HepG2 (cell line): ENCODE measurements around the gene SLC22A7. TPM values are rescaled to one million over a fixed set of nuclear protein-coding genes. Genes with fewer than 3 reads are reported as not detected.

Experiments
- ASH2L ChIP-seq: fragments of 300-600, 200-600 bp; sonication (generic); IDR thresholded peaks from 2 replicates; pipeline ENCODE4 v1.7.0; 2017; ENCODE audit warnings: low read depth, mild to moderate bottlenecking, moderate library complexity, mixed read lengths, low read length; ENCODE audit not compliant: insufficient read length
- KMT2A ChIP-seq: sonication (generic); formaldehyde crosslinking; IDR thresholded peaks from 2 replicates; pipeline ENCODE4 v1.4.0; 2020; ENCODE audit warnings: missing genetic modification reagents
- NCOA1 ChIP-seq: sonication (generic); formaldehyde crosslinking; IDR thresholded peaks from 2 replicates; pipeline ENCODE4 v1.9.0; 2021; ENCODE audit warnings: missing genetic modification reagents
- SNAPC4 ChIP-seq: sonication (generic); formaldehyde crosslinking; IDR thresholded peaks from 2 replicates; pipeline ENCODE4 v1.4.0; 2020; ENCODE audit warnings: mild to moderate bottlenecking, missing genetic modification reagents
- TAF1 ChIP-seq: sonication (generic); formaldehyde crosslinking; IDR thresholded peaks from 2 replicates; pipeline ENCODE4 v1.4.0; 2020; ENCODE audit warnings: missing genetic modification reagents
- THRA ChIP-seq: sonication (generic); formaldehyde crosslinking; IDR thresholded peaks from 2 replicates; pipeline ENCODE4 v1.4.0; 2020; ENCODE audit warnings: missing genetic modification reagents, borderline replicate concordance
- ZFP36L2 ChIP-seq: sonication (generic); formaldehyde crosslinking; IDR thresholded peaks from 2 replicates; pipeline ENCODE4 v1.4.0; 2020; ENCODE audit warnings: missing genetic modification reagents
- ZNF205 ChIP-seq: IDR thresholded peaks from 2 replicates; pipeline ENCODE4 v1.6.1; 2018; ENCODE audit warnings: missing biosample characterization, missing genetic modification reagents
- ZNF407 ChIP-seq: sonication (generic); formaldehyde crosslinking; IDR thresholded peaks from one replicate; pipeline ENCODE4 v1.5.1; 2020; ENCODE audit warnings: mild to moderate bottlenecking, missing genetic modification reagents; ENCODE audit errors: not compliant biosample characterization
- ZNF674 ChIP-seq: sonication (generic); formaldehyde crosslinking; IDR thresholded peaks from 2 replicates; pipeline ENCODE4 v1.5.0; 2020; ENCODE audit warnings: low read depth, mild to moderate bottlenecking, missing genetic modification reagents
- ZNF704 ChIP-seq: sonication (generic); formaldehyde crosslinking; IDR thresholded peaks from 2 replicates; pipeline ENCODE4 v1.8.1; 2023; ENCODE audit warnings: mild to moderate bottlenecking, inconsistent platforms, moderate library complexity, missing genetic modification reagents, borderline replicate concordance
- polyA plus RNA-seq, 8 experiments: library from polyadenylated mRNA; depleted of rRNA in 3 of 8; stranded (reverse) in 7 of 8; unstranded in 1 of 8; fragments of >200 nt; fragmentation: Illumina TruSeq in 4 of 8; extraction: Trizol in 4 of 8; gene quantifications; 2 replicates each; pipeline versions ENCODE4 v1.2.1 to v1.2.3, GENCODE V29; 2011 to 2016; ENCODE audit warnings: low read depth in 4 of 8, missing spikeins in 1 of 8, mixed read lengths in 1 of 8; ENCODE audit not compliant: insufficient read depth in 1 of 8
- total RNA-seq, 5 experiments: library from RNA; depleted of rRNA; stranded (reverse); fragments of >200 nt; fragmentation: Illumina TruSeq; extraction: Trizol; gene quantifications; 2 replicates each; pipeline ENCODE4 v1.2.3, GENCODE V29; 2016; ENCODE audit warnings: low read depth in 1 of 5

Gene SLC22A7
- total and polyA plus RNA-seq, 2 of the 13 experiments (the other 11 are each of a cell fraction or from before 2014, with no cell fraction given) = 5.3 to 22.6 TPM

GRCh38 chr6:43263314-43264178 lies 34.5 kb upstream of the SLC22A7 start (continued):
- TF ChIP-seq SNAPC4 (CRISPR knock-in tag) (no peak), ZNF205 (CRISPR knock-in tag) (peak; percentile 58), ASH2L (no peak), ZNF704 (peak; percentile 65; the same call in 1 of the 2 replicates), TAF1 (CRISPR knock-in tag) (no peak), THRA (CRISPR knock-in tag) (peak; percentile 85), ZNF674 (0 out of 2 replicates have a peak, but pooled peaks have one; percentile 15), NCOA1 (CRISPR knock-in tag) (no peak), KMT2A (CRISPR knock-in tag) (0 out of 2 replicates have a peak, but pooled peaks have one; percentile 69), ZFP36L2 (CRISPR knock-in tag) (no peak), ZNF407 (CRISPR knock-in tag) (no peak)
